ENCODE data around the gene ASAH2.

ASAH2 gene

GRCh38 chr10:50231515-50232260 is 19.6 kb downstream of the ASAH2 start:
- DNase-seq (ENCODE audit: low read depth in 1 of 2, low spot score in 1 of 2): no peak
- H3K27me3 ChIP-seq (ENCODE audit: insufficient read depth, poor library complexity, severe bottlenecking): peaks cover 2% of the 10 kb centered on the region
- TF ChIP-seq POLR2AphosphoS5 (IDR thresholded peaks at IDR 0.05; ENCODE audit: low read depth): no peak
- no peak for TF ChIP-seq REST (IDR thresholded peaks at IDR 0.05; ENCODE audit: insufficient replicate concordance, low read depth)
- TF ChIP-seq GABPA (IDR thresholded peaks at IDR 0.05; ENCODE audit: low read depth): no peak
- peak; percentile 66 for TF ChIP-seq SPI1 (IDR thresholded peaks at IDR 0.05; ENCODE audit: borderline replicate concordance, low read depth)
- no peak for TF ChIP-seq CTCF (IDR thresholded peaks at IDR 0.05; ENCODE audit: insufficient read depth, low read length)
- no peak overlapping the region for H3K27ac ChIP-seq (replicated peaks)
- no peak overlapping the region for H3K4me3 ChIP-seq (replicated peaks; ENCODE audit: insufficient read depth, low read length)

- no peak for DNase-seq (ENCODE audit: low read depth in 1 of 2, low spot score in 1 of 2)
- H3K4me3 ChIP-seq (replicated peaks; ENCODE audit: insufficient read depth, low read length): no peak overlapping the region
- H3K27me3 ChIP-seq (ENCODE audit: insufficient read depth, poor library complexity, severe bottlenecking): peaks cover 2% of the 10 kb centered on the region
- H3K27ac ChIP-seq (replicated peaks): no peak overlapping the region
- TF ChIP-seq SPI1 (IDR thresholded peaks at IDR 0.05; ENCODE audit: borderline replicate concordance, low read depth): no peak
- TF ChIP-seq GABPA (IDR thresholded peaks at IDR 0.05; ENCODE audit: low read depth): no peak
- no peak for TF ChIP-seq POLR2AphosphoS5 (IDR thresholded peaks at IDR 0.05; ENCODE audit: low read depth)
- TF ChIP-seq REST (IDR thresholded peaks at IDR 0.05; ENCODE audit: insufficient replicate concordance, low read depth): no peak
- TF ChIP-seq CTCF (IDR thresholded peaks at IDR 0.05; ENCODE audit: insufficient read depth, low read length): no peak
Observed at GRCh38 chr10:50229460-50229859, 21.9 kb downstream of the ASAH2 start.

GRCh38 chr10:50228672-50229071 is 22.6 kb downstream of the ASAH2 start:
- no peak overlapping the region for H3K27ac ChIP-seq (replicated peaks)
- H3K4me3 ChIP-seq (replicated peaks; ENCODE audit: insufficient read depth, low read length): no peak overlapping the region
- TF ChIP-seq POLR2AphosphoS5 (IDR thresholded peaks at IDR 0.05; ENCODE audit: low read depth) (no peak), REST (IDR thresholded peaks at IDR 0.05; ENCODE audit: insufficient replicate concordance, low read depth) (no peak), GABPA (IDR thresholded peaks at IDR 0.05; ENCODE audit: low read depth) (no peak), SPI1 (IDR thresholded peaks at IDR 0.05; ENCODE audit: borderline replicate concordance, low read depth) (no peak; the same call in 1 of the 2 replicates), CTCF (IDR thresholded peaks at IDR 0.05; ENCODE audit: insufficient read depth, low read length) (no peak)
- peaks cover 5% of the 10 kb centered on the region for H3K27me3 ChIP-seq (ENCODE audit: insufficient read depth, poor library complexity, severe bottlenecking)
- DNase-seq (ENCODE audit: low read depth in 1 of 2, low spot score in 1 of 2): no peak

Data from HL-60 (cell line).